ENCODE data around the gene CFAP43.

CFAP43 gene

GRCh38 chr10:104151737-104152136 is 80.4 kb downstream of the CFAP43 start:
- in situ Hi-C loops (cut with HindIII; ENCODE audit: low sequenced_read_pairs): no loop called here
- DNase-seq (ENCODE audit: low read depth, low spot score): no peak
- H3K4me3 ChIP-seq (ENCODE audit: low read depth, low read length): no peak overlapping the region
- TF ChIP-seq, protein P1, sequence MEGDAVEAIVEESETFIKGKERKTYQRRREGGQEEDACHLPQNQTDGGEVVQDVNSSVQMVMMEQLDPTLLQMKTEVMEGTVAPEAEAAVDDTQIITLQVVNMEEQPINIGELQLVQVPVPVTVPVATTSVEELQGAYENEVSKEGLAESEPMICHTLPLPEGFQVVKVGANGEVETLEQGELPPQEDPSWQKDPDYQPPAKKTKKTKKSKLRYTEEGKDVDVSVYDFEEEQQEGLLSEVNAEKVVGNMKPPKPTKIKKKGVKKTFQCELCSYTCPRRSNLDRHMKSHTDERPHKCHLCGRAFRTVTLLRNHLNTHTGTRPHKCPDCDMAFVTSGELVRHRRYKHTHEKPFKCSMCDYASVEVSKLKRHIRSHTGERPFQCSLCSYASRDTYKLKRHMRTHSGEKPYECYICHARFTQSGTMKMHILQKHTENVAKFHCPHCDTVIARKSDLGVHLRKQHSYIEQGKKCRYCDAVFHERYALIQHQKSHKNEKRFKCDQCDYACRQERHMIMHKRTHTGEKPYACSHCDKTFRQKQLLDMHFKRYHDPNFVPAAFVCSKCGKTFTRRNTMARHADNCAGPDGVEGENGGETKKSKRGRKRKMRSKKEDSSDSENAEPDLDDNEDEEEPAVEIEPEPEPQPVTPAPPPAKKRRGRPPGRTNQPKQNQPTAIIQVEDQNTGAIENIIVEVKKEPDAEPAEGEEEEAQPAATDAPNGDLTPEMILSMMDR (IDR thresholded peaks at IDR 0.05; ENCODE audit: low read depth, low read length): no peak

- DNase-seq (ENCODE audit: low read depth, low spot score): no peak
- H3K4me3 ChIP-seq (ENCODE audit: low read depth, low read length): no peak overlapping the region
- TF ChIP-seq, protein P1 (IDR thresholded peaks at IDR 0.05; ENCODE audit: low read depth, low read length): no peak
- in situ Hi-C loops (cut with HindIII; ENCODE audit: low sequenced_read_pairs): no loop called here
These were observed 82.0 kb downstream of the CFAP43 start for GRCh38 chr10:104150139-104150538.

DNA sequence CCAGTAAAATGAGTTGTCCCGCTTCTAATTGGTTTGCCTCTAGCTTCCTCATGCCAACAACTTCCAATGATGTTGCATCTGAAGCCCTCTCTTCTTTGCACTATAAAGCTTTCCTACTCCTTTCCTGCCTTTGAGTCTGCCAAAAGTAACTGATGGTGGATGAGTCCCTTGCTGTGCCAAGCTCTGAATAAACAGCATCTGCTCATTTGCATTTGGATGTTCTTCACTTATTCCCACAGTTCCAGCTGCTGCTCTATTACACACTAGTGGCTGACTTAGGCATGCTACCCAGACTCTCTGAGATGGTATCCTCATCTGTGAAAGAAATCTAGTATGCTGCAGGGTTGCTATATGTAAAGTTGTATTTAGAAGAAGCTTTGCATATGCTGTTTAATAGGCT is 85.3 kb downstream of the CFAP43 start:
- no peak overlapping the region for H3K4me3 ChIP-seq (ENCODE audit: low read depth, low read length)
- no peak for DNase-seq (ENCODE audit: low read depth, low spot score)
- TF ChIP-seq, protein P1 (IDR thresholded peaks at IDR 0.05; ENCODE audit: low read depth, low read length): no peak
- in situ Hi-C loops (cut with HindIII; ENCODE audit: low sequenced_read_pairs): no loop called here

DNA sequence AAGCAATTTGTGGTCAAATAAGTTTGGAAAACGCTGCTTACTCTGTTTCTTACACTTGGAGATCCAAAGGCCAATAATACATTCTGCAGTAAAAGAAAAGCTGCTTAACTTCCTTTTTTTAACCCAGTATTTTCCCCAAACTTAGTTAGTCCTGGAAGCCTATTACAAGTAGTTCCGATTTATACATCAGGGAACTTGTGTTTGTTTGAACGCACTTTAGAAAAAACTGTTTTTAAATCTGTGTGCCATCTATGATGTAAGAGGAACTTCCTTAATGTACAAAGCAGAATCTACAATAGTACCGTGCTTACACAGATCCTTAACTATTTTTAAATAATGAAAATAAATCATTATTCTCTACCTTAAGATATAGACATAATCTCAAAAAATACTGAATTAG is 87.2 kb downstream of the CFAP43 start:
- in situ Hi-C loops (cut with HindIII; ENCODE audit: low sequenced_read_pairs): no loop called here
- H3K4me3 ChIP-seq (ENCODE audit: low read depth, low read length): no peak overlapping the region
- no peak for DNase-seq (ENCODE audit: low read depth, low spot score)
- TF ChIP-seq, protein P1 (IDR thresholded peaks at IDR 0.05; ENCODE audit: low read depth, low read length): no peak

- TF ChIP-seq, protein P1 (IDR thresholded peaks at IDR 0.05; ENCODE audit: low read depth, low read length): no peak
- in situ Hi-C loops (cut with HindIII; ENCODE audit: low sequenced_read_pairs): no loop called here
- no peak for DNase-seq (ENCODE audit: low read depth, low spot score)
- H3K4me3 ChIP-seq (ENCODE audit: low read depth, low read length): no peak overlapping the region
These were observed 88.3 kb downstream of the CFAP43 start for GRCh38 chr10:104143829-104144228.

DNA sequence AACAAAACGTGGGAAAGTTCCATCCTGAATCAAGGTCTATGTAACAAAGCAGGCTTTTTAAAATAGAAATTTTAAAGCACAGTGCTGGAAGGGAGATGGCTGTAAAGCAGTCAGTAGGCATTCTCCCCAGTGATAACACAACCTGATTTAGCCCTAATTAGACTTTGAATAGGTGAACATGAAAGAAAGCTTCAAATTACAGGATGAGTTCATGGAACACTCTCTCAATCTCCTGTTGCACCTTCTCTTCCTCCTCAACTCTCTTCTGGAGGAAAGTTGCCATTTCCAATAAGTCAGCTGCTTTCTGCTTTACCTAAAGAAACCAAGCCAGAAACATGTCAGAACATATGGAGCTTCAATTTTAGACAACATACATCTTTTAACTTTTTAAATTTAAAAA is 90.1 kb downstream of the CFAP43 start:
- in situ Hi-C loops (cut with HindIII; ENCODE audit: low sequenced_read_pairs): no loop called here

More for the DNA sequence above, 90.1 kb downstream of the CFAP43 start:
- TF ChIP-seq, protein P1 (IDR thresholded peaks at IDR 0.05; ENCODE audit: low read depth, low read length): no peak
- DNase-seq (ENCODE audit: low read depth, low spot score): no peak
- H3K4me3 ChIP-seq (ENCODE audit: low read depth, low read length): no peak overlapping the region

Data from astrocyte of the spinal cord (primary cell).